Measurements from ENCODE around the gene ZBTB18. TPM values are rescaled to one million over a fixed set of nuclear protein-coding genes. Genes with fewer than 3 reads are reported as not detected.

The ZBTB18 gene
- total RNA-seq, 2 experiments from 2014 or later, result 57.2 to 59.9 TPM

DNA sequence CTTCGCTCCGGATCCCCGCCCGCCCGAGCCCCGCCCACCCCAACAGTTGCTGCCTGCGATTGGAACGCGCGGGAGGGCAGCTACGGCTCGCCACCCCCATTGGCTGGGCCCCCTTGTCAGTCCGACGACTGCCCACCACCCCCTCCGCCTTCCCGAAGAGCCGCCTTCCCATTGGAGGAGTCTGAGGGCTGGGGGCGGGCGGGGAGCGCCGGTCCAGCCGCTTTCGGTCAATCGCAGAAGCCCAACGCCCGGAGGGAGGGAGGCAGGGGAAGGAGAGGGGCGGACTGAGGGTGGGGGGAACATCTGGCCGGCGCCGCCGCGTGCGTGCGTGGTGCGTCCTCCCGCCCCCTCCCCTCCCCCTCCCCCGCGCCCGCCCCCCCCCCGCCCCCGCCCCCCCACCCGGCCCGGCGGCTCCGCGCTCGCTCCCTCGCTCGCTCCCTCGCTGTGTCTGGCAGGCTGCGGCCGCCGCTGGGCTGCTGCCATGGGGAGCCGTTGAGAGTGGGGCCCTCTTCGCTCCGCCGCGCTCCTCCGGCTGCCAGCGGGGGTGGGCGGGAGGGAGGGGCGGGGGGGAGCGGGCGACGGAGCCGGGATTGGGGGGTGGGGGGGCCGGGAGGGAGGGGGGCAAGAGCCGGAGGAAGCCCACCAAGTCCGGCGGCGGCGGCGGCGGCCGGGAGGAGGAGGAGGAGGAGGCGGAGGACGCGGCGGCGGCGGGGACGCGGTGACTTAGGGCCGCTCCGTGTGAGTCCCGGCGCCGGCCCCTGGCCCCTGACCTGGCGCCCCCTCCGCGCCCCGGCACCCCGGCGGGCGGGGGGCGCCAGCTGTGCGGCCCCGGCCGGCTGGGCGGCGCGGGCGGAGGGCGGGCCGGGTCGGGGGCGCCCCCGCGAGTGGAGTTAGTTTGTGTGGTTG is 2.6 kb upstream of the ZBTB18 start:
- intact Hi-C loops (cut with DNase I, micrococcal nuclease), result loop anchor here (1.0 to 10.0 kb wide), 7 partner anchors 26 to 794 kb away; partner anchors contain the start of genes ADSS2 (in 2 of the 2), AKT3 (in 2 of the 2), CEP170 (in 1 of the 2) and DESI2 (in 1 of the 2)
- Histone ChIP-seq H3K4me1 (ENCODE audit: insufficient read depth, low read length) (peaks cover 17% of the 10 kb centered on the region), H3K27ac (ENCODE audit: low read depth in 1 of 2, low read length in 2 of 2) (peak overlapping the region in 1 of 2 donors; percentile 46), H3K27me3 (ENCODE audit: control insufficient read depth in 1 of 2, insufficient read depth in 2 of 2, low read length in 2 of 2) (no peaks in the 10 kb centered on the region), H3K4me3 (ENCODE audit: low read length) (peak overlapping the region; percentile 96), H3K36me3 (ENCODE audit: insufficient read depth, low read length) (peaks cover under 1% of the 10 kb centered on the region), H3K9me3 (ENCODE audit: control insufficient read depth in 1 of 2, insufficient read depth in 1 of 2, low read length in 2 of 2) (no peaks in the 10 kb centered on the region)
- ChIA-PET CTCF (interaction anchor here (0.9 to 2.6 kb wide), 2 partner anchors 26 to 793 kb away, joined by 3 to 8 read pairs; partner anchors contain the start of genes CEP170 and SDCCAG8), POLR2A (interaction anchor here (0.7 to 13.3 kb wide), 35 partner anchors 9 to 921 kb away, joined by 3 to 283 read pairs (median 5); partner anchors contain the start of genes ADSS2, AKT3, CEP170 and COX20)
- peak in 13 of 14 experiments; percentile 94 to 99 (median 98) for DNase-seq
- ATAC-seq (ENCODE audit: poor library complexity), result peak; percentile 69
- Mint-ChIP-seq H3K4me3 (peak overlapping the region; percentile 91), H3K27me3 (no peaks in the 10 kb centered on the region), H3K4me1 (ENCODE audit: low read depth) (peaks cover 29% of the 10 kb centered on the region), H3K27ac (peak overlapping the region; percentile 98), H3K9me3 (no peaks in the 10 kb centered on the region), H3K36me3 (ENCODE audit: low read depth) (peaks cover 29% of the 10 kb centered on the region)
- TF ChIP-seq, protein P1, sequence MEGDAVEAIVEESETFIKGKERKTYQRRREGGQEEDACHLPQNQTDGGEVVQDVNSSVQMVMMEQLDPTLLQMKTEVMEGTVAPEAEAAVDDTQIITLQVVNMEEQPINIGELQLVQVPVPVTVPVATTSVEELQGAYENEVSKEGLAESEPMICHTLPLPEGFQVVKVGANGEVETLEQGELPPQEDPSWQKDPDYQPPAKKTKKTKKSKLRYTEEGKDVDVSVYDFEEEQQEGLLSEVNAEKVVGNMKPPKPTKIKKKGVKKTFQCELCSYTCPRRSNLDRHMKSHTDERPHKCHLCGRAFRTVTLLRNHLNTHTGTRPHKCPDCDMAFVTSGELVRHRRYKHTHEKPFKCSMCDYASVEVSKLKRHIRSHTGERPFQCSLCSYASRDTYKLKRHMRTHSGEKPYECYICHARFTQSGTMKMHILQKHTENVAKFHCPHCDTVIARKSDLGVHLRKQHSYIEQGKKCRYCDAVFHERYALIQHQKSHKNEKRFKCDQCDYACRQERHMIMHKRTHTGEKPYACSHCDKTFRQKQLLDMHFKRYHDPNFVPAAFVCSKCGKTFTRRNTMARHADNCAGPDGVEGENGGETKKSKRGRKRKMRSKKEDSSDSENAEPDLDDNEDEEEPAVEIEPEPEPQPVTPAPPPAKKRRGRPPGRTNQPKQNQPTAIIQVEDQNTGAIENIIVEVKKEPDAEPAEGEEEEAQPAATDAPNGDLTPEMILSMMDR (IDR thresholded peaks at IDR 0.05), result no peak

DNA sequence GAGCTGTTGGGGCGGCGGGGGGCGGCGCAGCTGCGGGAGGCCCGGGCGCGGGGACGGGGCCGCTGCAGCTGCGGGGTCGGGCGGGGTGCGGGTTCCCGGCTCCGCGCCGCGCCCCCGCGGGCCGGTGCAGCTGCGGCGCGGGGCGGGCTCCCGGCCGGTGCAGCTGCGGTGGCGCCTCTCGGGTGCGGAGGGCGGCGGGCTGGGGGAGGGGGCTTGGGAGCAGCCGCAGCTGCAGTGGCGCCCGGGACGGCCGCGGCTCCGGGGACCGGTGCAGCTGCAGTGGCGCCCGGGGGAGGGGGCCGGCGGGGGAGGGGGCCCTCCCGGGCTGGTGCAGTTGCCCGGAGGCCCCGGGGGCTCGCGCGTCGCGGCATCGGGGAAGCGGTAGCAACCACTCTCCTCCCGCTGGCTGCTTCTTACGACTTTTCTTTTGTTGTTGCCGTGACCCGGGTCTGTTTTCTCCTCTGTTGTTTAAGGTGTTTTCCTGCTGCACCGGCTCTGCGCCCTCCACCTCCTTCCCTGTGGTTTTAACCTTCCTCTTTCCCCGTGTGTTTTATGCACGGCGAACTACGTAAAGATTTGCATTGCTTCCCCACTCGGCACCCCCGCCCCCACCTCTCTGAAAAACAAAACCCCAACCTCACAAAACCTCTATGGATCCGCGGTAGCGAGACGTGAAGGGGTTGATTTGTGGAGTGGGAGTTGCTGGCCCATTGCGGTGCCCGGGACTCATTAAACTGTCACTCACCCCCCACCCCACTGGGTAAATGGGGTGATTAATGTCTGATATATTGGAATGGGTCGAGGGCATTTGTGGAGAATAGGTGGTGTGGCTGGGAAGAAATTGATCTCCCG is 1.7 kb upstream of the ZBTB18 start:
- H3K9me3 Mint-ChIP-seq, result no peaks in the 10 kb centered on the region
- Histone ChIP-seq H3K4me1 (ENCODE audit: insufficient read depth, low read length) (peaks cover 20% of the 10 kb centered on the region), H3K27me3 (ENCODE audit: control insufficient read depth in 1 of 2, insufficient read depth in 2 of 2, low read length in 2 of 2) (no peaks in the 10 kb centered on the region), H3K4me3 (ENCODE audit: low read length) (peak overlapping the region; percentile 89), H3K36me3 (ENCODE audit: insufficient read depth, low read length) (peaks cover 9% of the 10 kb centered on the region), H3K9me3 (ENCODE audit: control insufficient read depth in 1 of 2, insufficient read depth in 1 of 2, low read length in 2 of 2) (no peaks in the 10 kb centered on the region), H3K27ac (ENCODE audit: low read depth in 1 of 2, low read length in 2 of 2) (peak overlapping the region; percentile 74 to 87)
- POLR2A ChIA-PET, result interaction anchor here (0.7 to 13.3 kb wide), 9 partner anchors 8 to 402 kb away, joined by 3 to 283 read pairs (median 5); partner anchors contain the start of genes ADSS2 and AKT3
- CTCF ChIA-PET, result interaction anchor here (0.7 kb wide), 1 partner anchor 163 kb away, joined by 3 read pairs; no protein-coding TSS in a partner anchor
- H3K27me3 Mint-ChIP-seq, result no peaks in the 10 kb centered on the region
- ATAC-seq (ENCODE audit: poor library complexity) (peak; percentile 4), DNase-seq (peak; percentile 33 to 90 (median 54))
- TF ChIP-seq, protein P1 (IDR thresholded peaks at IDR 0.05), result no peak
- peaks cover 29% of the 10 kb centered on the region for H3K4me1 Mint-ChIP-seq (ENCODE audit: low read depth)
- intact Hi-C loops (cut with DNase I, micrococcal nuclease), result loop anchor here (2.0 to 10.0 kb wide), 8 partner anchors 23 to 795 kb away; partner anchors contain the start of genes ADSS2 (in 2 of the 2), CEP170 (in 2 of the 2), DESI2 (in 1 of the 2) and SDCCAG8 (in 1 of the 2)
- no peak overlapping the region for H3K4me3 Mint-ChIP-seq
- no peak overlapping the region for H3K27ac Mint-ChIP-seq
- peaks cover 29% of the 10 kb centered on the region for H3K36me3 Mint-ChIP-seq (ENCODE audit: low read depth)

Measured in CD4-positive, alpha-beta T cell (primary cell).